ENCODE data around the gene FCF1. TPM values are rescaled to one million over a fixed set of nuclear protein-coding genes. Genes with fewer than 3 reads are reported as not detected.

FCF1 gene
- total RNA-seq, 4 donors from 2014 or later, result 25.3 to 32.5 (median 27.3) TPM

DNA sequence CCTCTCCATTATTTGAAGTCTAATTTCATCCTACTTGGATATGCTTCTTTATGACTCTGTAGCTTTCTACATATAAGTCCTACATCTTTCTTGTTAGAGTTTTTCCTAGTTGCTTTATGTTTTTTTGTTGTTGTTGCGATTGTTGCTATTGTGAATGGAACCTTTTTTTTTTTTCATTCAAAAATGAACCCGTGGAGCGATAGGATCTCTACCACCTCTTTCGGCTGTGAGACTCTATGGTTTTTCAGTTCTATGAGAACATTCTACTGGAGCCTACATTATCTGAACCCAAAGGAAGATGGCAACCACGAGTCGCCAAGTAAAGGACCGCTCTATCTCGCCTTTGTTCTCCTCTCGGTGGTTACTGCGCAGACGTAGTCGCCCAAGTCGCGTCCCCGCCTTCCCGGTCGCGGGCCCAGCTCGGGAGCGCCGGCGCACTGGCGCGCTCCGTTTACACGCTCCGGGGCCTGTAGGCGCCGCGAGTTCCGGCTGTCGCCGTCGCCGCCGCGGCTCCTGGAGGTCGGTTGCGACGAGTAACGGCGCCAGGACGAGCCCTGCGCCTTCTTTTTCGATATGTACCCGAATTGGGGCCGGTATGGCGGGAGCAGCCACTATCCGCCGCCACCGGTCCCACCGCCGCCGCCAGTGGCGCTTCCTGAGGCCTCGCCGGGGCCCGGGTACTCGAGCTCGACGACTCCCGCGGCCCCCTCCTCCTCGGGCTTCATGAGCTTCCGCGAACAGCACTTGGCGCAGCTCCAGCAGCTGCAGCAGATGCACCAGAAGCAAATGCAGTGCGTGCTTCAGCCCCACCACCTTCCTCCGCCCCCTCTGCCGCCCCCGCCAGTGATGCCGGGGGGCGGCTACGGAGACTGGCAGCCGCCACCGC, 50.2 kb downstream of the FCF1 start, which contains the start of gene YLPM1:
YLPM1 (plus strand) TSS at position 400 of the 886 bp plus-strand sequence; CDS start at position 574, 174 bp downstream.
- peak; percentile 93 to 94 for DNase-seq (ENCODE audit: low spot score in 2 of 2)
- H3K36me3 ChIP-seq, result no peaks in the 10 kb centered on the region
- H3K4me1 ChIP-seq, result peaks cover 51% of the 10 kb centered on the region
- H3K27ac ChIP-seq, result peak within 1 kb of the TSS; percentile 97
- H3K4me3 ChIP-seq, result peak within 1 kb of the TSS; percentile 94
- H3K9me3 ChIP-seq, result no peaks in the 10 kb centered on the region
- TF ChIP-seq, protein P1, sequence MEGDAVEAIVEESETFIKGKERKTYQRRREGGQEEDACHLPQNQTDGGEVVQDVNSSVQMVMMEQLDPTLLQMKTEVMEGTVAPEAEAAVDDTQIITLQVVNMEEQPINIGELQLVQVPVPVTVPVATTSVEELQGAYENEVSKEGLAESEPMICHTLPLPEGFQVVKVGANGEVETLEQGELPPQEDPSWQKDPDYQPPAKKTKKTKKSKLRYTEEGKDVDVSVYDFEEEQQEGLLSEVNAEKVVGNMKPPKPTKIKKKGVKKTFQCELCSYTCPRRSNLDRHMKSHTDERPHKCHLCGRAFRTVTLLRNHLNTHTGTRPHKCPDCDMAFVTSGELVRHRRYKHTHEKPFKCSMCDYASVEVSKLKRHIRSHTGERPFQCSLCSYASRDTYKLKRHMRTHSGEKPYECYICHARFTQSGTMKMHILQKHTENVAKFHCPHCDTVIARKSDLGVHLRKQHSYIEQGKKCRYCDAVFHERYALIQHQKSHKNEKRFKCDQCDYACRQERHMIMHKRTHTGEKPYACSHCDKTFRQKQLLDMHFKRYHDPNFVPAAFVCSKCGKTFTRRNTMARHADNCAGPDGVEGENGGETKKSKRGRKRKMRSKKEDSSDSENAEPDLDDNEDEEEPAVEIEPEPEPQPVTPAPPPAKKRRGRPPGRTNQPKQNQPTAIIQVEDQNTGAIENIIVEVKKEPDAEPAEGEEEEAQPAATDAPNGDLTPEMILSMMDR (IDR thresholded peaks at IDR 0.05), result peak in 1 of 2 donors; percentile 34
- peak; percentile 58 to 89 for TF ChIP-seq POLR2A (IDR thresholded peaks at IDR 0.05)
- no peak for TF ChIP-seq EP300 (IDR thresholded peaks at IDR 0.05)
- peak; percentile 63 to 92 (median 83) for TF ChIP-seq POLR2AphosphoS5 (IDR thresholded peaks at IDR 0.05)
- under 1% methylated on average over 60 of the region's 76 CpGs for WGBS
- no peaks in the 10 kb centered on the region for H3K27me3 ChIP-seq

DNA sequence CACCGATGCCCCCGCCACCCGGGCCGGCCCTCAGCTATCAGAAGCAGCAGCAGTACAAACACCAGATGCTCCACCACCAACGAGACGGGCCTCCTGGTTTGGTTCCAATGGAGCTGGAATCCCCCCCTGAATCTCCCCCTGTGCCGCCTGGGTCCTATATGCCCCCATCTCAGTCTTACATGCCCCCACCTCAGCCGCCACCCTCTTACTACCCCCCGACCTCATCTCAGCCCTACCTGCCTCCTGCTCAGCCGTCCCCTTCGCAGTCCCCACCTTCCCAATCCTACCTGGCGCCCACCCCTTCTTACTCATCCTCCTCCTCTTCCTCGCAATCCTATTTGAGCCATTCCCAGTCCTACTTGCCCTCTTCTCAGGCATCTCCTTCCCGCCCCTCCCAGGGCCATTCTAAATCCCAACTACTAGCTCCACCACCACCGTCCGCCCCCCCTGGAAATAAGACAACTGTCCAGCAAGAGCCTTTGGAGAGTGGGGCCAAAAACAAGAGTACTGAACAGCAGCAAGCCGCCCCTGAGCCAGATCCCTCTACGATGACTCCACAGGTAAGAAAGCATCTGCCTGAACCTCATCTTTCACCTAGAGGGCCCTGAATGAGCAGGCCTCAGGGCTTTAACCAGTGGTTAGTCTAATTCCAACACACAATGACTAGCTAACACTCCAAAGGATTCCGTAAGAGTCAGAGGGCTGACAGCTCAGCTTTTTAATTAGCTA, 51.0 kb downstream of the FCF1 start:
- no peak for TF ChIP-seq EP300 (IDR thresholded peaks at IDR 0.05)
- TF ChIP-seq POLR2A (IDR thresholded peaks at IDR 0.05), result no peak
- no peak for TF ChIP-seq POLR2AphosphoS5 (IDR thresholded peaks at IDR 0.05)
- TF ChIP-seq, protein P1 (IDR thresholded peaks at IDR 0.05), result no peak
- peak overlapping the region; percentile 94 for H3K4me3 ChIP-seq
- peak overlapping the region; percentile 97 for H3K27ac ChIP-seq
- no peaks in the 10 kb centered on the region for H3K36me3 ChIP-seq
- DNase-seq (ENCODE audit: low spot score in 2 of 2), result peak in 1 of 2 donors; percentile 68
- H3K4me1 ChIP-seq, result peaks cover 53% of the 10 kb centered on the region
- no peaks in the 10 kb centered on the region for H3K9me3 ChIP-seq
- H3K27me3 ChIP-seq, result no peaks in the 10 kb centered on the region
- 2% methylated on average over 18 of the region's 19 CpGs for WGBS

GRCh38 chr14:74765721-74766120, 52.8 kb downstream of the FCF1 start:
- Histone ChIP-seq H3K27ac (no peak overlapping the region), H3K4me1 (peaks cover 53% of the 10 kb centered on the region), H3K9me3 (no peaks in the 10 kb centered on the region), H3K4me3 (peak overlapping the region; percentile 94), H3K36me3 (no peaks in the 10 kb centered on the region), H3K27me3 (no peaks in the 10 kb centered on the region)
- no peak for DNase-seq (ENCODE audit: low spot score in 2 of 2)
- TF ChIP-seq POLR2A (IDR thresholded peaks at IDR 0.05), result no peak
- no peak for TF ChIP-seq EP300 (IDR thresholded peaks at IDR 0.05)
- TF ChIP-seq, protein P1 (IDR thresholded peaks at IDR 0.05), result no peak
- no peak for TF ChIP-seq POLR2AphosphoS5 (IDR thresholded peaks at IDR 0.05)

DNA sequence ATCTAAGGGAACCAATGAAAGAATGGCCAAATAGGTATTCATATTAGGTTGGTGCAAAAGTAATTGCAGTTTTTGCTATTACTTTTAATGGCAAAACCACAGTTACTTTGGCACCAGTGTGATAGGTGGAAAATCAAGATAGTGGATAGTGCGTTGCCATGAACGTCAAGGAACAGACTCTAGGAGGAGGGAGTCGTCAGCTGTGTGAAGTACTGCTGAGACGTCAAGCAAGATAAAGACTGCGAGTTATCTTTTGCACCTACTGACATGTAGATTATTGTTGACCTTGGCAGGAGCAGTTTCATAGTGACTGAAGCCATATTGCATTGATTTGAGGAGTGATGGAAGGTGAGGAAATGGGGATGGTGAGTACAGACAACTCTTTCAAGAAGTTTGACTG, 58.5 kb downstream of the FCF1 start:
- no peak overlapping the region for H3K27ac ChIP-seq
- no peak overlapping the region for H3K4me3 ChIP-seq
- no peaks in the 10 kb centered on the region for H3K36me3 ChIP-seq
- no peak for DNase-seq (ENCODE audit: low spot score in 2 of 2)
- WGBS, result 71% methylated on average over 5 of the region's 5 CpGs
- no peaks in the 10 kb centered on the region for H3K27me3 ChIP-seq
- TF ChIP-seq EP300 (IDR thresholded peaks at IDR 0.05), result no peak
- TF ChIP-seq POLR2A (IDR thresholded peaks at IDR 0.05), result no peak
- TF ChIP-seq, protein P1 (IDR thresholded peaks at IDR 0.05), result no peak
- no peak for TF ChIP-seq POLR2AphosphoS5 (IDR thresholded peaks at IDR 0.05)
- peaks cover 18% of the 10 kb centered on the region for H3K4me1 ChIP-seq
- H3K9me3 ChIP-seq, result no peaks in the 10 kb centered on the region

DNA sequence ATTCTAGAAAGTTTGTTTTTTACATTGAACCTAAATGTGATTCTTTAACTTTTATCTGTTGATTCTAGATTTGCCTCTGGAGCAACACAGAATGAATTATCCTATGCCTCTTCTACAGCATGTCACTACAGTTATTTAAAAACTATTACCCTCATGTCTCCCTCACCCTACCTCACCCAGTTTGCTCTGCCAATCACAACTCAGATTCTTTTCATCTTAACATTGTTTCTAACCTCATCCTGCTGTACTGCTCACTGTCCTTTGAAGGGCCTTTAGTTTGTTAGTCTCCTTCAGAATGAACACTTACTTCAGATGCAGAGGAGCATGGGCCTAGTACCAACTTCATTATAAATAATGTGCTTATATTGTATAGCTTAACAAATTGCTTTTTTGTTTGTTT, 71.7 kb downstream of the FCF1 start:
- Histone ChIP-seq H3K27me3 (no peaks in the 10 kb centered on the region), H3K27ac (no peak overlapping the region), H3K4me3 (no peak overlapping the region), H3K36me3 (peaks cover 64% of the 10 kb centered on the region), H3K9me3 (no peaks in the 10 kb centered on the region), H3K4me1 (no peaks in the 10 kb centered on the region)
- no peak for DNase-seq (ENCODE audit: low spot score in 2 of 2)
- TF ChIP-seq POLR2AphosphoS5 (IDR thresholded peaks at IDR 0.05), result no peak
- TF ChIP-seq EP300 (IDR thresholded peaks at IDR 0.05), result no peak
- no peak for TF ChIP-seq POLR2A (IDR thresholded peaks at IDR 0.05)
- TF ChIP-seq, protein P1 (IDR thresholded peaks at IDR 0.05), result no peak

Data from suprapubic skin (tissue), 4 donors.